ENCODE measurements around the gene LSMEM2.

The LSMEM2 gene

DNA sequence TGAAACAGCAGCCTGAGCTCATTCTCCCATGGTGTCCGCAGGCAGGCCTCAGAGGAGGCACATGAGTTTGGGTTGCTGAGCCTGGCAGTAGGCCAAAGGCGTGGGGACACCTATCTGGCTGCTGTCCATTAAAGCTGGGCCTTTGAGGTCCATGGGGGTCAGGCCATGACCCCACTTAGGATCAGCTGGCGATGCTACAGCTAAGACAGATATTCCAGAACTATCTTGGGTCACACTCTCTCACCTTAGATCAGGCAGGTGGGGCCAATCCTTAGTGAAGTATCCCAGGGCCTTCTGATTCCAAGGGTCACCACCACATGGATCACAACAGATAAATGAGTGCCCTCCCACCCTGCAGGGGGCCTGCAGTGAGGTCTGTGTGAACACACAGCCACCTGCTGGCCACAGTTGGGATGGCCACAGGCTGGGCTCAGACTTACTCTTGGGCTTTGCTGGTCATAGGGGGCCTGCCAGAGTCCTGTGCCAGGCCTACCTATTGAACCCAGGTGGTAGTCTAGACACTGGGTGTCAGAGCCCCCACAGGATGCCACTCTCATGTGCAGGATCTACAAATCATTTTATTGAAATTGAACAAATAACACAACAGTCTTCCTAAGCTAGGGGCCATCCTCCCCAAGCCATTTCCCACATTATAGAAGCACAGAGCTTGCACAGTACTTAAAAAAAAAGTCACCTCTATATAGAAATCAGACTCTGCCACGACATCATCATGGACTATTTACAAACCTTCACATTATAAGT, 45.6 kb downstream of the LSMEM2 start:
- peak; percentile 0 for DNase-seq

DNA sequence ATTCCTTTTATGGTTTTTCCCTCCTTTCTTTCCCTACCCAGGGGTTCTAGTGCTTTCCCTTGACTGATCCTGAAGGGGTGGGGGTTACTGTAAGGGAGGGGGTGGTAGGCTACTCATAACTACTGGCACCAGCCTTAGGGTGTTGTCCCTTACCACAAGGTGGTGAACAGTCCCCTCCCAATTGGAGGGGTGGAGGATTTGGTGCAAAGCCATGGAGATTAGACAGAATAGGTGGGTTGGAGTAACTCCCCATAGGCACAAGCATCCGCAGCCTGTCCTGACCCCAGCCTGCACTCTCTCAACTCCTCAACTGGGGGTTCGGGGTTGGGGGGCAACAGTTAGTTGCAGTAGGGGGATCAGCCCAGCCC, 46.2 kb downstream of the LSMEM2 start:
- DNase-seq, result no peak

DNA sequence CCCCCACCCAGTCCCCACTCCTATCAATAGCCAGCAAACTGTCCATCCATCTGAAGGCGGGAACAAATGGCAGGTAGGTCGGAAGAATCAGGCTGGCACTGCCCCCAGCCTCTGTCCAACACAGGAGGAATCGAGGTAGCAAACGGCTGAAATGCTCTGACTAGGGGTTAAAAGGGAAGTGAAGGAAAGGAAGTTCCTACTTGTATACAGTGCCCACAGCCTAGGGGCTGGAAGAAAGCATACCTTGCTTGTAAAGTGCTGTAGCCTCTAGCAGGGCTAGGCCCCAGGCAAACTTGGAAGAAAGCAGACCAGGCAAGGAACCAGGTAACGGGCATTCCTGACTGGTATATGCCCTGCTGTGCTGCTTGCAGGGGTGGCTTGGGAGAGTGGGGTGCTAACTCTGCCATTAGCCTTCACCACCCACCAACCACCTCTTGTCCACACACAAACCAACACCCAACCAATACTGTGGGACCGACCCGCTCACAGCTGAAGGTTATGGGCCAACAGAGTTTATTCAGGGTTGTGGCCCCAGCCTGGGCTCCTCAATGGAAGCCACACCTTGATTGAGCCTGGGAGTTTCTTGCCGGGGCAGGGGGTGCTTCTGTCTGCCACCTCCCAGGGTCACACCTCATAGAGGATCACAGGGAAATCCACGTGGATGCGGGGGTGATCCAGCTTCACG, 46.8 kb downstream of the LSMEM2 start:
- no peak for DNase-seq

DNA sequence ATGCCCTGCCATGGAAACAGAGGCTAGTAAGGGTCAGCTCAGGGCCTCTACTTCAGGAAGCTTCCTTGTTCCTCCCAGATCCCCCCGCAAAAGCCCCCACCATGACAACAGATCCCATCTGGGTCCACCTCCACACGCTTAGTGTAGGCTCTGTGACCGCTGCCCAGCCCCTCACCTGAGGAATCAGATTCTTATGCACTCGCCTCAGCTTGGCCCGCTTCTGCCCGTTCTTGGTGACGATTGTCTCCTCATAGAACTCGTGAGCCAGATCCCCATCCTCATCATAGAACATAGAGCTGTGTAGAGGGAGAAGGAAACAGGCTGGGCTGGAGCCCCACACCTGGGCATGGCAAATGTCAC, 47.3 kb downstream of the LSMEM2 start:
- no peak for DNase-seq

DNA sequence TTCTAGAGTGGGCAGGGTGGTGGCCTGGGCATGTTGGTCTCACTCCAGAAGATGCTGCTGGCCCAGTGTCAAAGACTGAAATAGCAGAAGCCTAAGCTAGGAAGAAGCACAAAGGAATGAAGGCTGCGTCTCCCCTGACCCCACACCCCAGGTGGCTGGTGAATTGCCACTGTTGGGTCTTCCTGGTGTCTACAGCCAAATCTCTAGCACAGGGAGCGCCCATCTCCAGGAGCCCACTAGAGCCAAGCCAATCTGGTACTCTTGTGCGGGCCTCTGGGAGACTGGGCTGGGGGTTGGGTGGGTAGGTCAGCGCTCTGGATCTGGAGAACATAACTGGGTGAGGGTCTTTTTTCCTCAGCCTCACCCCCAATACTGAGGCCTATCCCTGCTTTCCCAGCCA, 48.2 kb downstream of the LSMEM2 start:
- DNase-seq, result no peak

DNA sequence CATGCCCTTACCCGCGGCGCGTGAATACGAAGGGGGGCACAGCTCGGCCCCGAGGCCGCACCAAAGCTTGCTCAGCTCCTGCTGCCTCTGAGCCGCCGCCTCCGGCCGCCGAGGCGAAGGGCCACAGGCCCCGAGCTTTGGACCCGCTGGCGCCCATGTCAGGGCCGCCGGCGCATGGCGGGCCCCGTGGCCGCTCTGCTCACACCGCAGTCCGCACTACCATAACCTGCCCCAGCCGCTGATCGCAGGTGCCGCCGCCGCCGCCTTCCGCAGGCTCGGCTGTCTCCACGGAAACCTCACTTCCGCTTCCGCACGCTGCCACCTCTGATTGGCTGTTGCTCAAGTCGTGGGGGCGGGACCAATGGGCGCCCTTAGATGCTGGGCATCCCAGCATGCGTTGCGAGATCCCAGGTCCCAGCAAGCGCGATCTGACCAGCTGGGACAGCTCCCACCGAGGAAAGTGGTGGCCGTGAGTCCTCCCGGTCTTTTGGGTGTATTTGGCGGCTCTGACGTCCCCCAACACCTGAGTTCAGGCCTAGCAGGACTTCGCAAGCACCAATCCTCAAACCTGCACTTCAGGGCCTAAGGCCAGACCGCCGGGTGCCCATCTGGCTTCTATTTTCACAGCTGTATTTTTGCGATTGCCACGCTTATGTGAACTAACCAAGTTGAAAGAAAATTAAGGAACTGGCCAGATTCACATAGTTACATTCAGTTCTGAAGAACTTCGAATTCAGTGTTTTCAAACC, 49.2 kb downstream of the LSMEM2 start, which contains the start of gene TUSC2:
Gene TUSC2, minus strand, starts transcription at position 281 of the 749 bp plus-strand sequence. Its CDS starts 124 bp downstream, at position 157.
- peak; percentile 72 for DNase-seq

DNA sequence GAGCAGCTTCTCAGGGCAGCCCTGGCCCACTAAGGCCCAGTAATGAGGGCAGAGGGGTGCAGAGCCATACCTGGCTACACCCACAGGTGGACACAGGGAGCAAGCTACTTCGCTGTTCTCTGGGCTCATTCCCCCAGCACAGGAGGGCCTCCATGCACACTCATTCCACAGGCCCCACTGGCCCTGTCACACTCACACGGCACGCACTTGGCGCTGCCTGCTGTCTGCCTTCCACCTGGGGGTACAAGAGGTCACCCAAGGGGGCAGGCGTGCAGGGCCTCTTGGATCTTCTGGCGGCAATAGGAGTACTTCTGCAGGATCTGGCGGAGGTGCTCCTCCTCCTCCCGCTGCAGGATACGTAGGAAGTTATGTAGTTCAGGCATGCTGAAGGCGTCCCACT, 51.4 kb downstream of the LSMEM2 start:
- no peak for DNase-seq

DNA sequence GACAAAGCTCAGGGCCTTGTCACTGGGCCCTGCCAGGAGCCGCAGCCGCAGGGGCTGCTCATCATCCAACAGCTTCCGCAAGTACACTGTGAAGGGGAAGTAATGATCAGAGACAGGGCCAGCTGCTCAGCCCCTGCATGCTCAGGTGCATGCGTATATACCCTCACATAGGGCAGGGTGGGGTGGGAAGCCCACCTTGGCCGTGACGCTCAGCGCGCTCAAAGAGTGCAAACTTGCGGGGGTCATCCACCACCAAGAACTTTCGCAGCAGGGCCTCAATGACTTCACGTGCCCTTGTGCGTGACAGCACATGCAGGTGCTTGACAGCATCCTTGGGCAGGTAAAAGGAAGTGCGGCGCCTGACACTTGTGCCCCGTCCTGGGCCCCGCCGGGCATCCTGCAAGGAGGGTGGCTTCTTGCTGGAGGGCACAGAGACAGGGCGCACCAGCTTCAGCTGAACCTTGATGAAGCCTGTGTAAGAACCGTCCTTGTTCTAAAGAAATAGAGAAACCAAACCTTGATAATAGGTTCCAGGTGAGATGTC, 52.5 kb downstream of the LSMEM2 start:
- DNase-seq, result no peak

DNA sequence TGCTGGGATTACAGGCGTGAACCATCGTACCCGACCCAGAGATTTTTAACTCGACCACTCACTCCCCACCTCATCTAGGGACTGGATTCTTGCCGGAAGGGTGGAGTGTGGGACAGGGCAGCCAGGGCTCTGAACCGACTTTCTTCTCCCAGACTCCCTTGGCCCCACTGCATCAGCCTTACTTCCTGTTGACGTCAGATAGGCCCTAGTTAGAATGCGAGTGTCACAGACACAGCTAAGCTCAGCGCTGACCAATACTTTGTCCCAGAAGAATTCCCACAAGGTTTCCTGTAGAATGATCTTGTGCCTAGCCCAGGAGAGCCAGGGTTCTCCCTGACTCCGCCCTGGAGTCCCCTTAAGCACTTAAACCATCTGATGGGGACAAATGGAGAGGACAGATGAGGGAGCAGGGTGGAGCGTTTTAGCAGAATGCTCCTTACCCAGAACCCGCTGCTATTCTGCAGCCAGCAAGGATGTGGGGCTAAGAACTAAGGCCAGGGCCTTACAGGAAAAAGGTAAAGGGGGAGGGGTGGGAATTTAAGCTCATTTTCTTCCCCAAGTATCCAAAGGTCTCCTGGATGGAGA, 54.9 kb downstream of the LSMEM2 start:
- DNase-seq, result no peak

DNA sequence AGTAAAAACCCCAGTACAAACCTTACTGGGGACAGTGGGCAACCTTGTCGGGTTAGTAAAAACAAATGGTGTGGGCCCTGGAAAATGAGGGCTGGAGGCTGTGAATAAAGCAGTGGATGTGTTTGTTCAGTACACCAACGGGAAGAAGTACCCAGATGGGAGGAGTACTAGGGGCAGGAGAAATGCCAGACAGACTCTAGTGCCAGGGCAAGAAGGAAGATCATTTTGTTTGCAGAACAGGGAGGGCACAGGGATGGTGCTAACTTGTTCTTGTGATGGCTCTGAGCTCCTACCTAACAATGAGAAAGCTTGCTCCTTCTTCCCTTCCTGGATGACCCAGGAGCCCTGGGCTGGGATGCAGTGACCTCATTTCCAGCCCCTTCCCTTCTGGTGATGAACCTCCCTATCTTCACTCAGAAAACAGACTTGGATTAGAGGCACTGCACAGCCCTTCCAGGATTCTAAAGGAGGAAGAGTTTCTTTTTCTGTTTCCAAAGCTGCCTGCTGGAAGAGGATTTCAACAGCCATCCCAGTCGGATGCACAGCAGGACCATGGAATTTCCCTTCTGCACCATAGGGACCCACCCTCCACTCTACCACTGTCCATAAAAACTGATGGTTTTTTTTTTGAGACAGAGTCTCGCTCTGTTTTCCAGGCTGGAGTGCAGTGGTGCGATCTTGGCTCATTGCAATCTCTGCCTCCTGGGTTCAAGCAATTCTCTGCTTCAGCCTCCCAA, 55.6 kb downstream of the LSMEM2 start:
- no peak for DNase-seq

DNA sequence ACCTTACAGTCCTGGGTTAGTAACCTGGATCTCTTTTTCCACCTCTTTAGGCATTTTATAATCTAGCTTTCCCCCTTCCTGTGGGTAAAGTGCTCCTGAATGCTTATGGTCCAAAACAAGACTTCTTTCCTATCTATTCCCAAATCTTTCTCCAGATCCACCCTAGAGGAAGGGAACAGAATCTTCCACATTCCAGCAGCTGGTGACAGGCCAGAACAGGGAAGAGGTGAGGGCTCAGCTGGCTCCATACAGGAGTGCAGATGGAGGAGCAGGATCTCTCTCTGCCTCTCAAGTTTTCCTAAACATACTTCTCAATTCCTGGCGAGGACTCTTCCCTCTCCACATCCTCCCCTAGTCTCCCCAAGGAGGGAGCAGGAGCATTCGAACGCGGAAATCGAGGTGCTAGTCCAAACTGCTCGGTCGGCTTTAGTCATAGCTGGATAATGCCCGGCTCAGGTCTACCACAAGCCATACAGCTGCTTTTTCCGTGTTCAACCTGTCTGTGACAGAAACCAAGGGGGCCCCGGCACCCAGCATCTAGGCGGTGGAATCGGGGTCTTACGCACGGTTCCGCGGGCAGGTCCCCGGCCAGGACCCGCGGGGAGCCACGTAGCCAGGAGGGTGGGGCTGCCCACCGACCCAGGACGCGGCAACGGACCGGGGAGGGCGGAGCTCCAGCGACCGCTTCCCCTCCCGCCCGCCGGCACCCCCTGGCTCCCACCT, 57.7 kb downstream of the LSMEM2 start:
- DNase-seq, result no peak

DNA sequence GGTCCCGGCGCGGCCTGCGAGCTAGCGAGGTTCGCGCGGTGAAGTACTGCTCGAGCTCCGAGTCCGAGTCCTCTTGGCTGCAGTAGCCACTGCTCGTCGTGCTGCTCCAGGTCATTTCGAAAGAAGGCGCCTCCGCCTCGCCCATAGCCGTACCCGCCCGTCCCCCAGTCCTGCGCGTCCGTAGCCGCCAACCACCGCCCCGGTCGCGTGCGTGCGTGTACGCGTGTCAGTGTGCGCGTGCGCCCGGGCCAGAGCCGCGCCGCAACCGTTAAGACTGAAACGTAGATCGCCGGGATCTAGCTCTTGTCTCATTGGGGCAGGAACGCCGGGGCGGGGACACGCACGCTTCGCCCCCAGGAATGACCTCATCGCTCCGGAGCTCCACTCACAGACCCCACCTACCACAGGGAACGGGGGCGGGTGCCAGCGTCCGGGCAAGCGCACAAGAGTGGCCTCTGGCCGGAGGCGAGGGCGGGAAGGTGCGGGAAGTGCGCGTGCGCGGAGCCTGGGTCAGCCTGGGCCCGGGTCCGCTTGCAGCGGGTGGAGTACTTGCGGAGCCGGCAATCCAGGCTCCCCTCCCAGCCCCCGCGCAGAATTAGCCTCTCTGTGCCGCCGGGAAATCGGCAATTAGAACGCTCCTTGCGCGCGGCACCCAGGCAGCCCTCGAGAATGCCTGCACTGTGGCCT, 58.4 kb downstream of the LSMEM2 start:
- peak; percentile 86 for DNase-seq
